ENCODE measurements around the gene RBPJL.

RBPJL gene

GRCh38 chr20:45340951-45341350 is 34.3 kb downstream of the RBPJL start:
- no peak overlapping the region for H3K4me3 ChIP-seq (replicated peaks; ENCODE audit: low read depth, low read length)
- no peak for TF ChIP-seq CTCF (IDR thresholded peaks at IDR 0.05; ENCODE audit: low read length, missing control alignments)
- DNase-seq (ENCODE audit: low read depth): no peak

GRCh38 chr20:45341579-45341938 is 34.9 kb downstream of the RBPJL start:
- TF ChIP-seq CTCF (IDR thresholded peaks at IDR 0.05; ENCODE audit: low read length, missing control alignments): no peak
- H3K4me3 ChIP-seq (replicated peaks; ENCODE audit: low read depth, low read length): no peak overlapping the region
- no peak for DNase-seq (ENCODE audit: low read depth)

GRCh38 chr20:45341939-45342854 is 35.6 kb downstream of the RBPJL start:
- peak; percentile 56 for DNase-seq (ENCODE audit: low read depth)
- TF ChIP-seq CTCF (IDR thresholded peaks at IDR 0.05; ENCODE audit: low read length, missing control alignments): no peak
- H3K4me3 ChIP-seq (replicated peaks; ENCODE audit: low read depth, low read length): peak overlapping the region; percentile 17

- no peak for TF ChIP-seq CTCF (IDR thresholded peaks at IDR 0.05; ENCODE audit: low read length, missing control alignments)
- no peak for DNase-seq (ENCODE audit: low read depth)
- no peak overlapping the region for H3K4me3 ChIP-seq (replicated peaks; ENCODE audit: low read depth, low read length)
Observed at GRCh38 chr20:45342855-45343531, 36.4 kb downstream of the RBPJL start.

GRCh38 chr20:45343532-45344167 is 37.0 kb downstream of the RBPJL start:
- DNase-seq (ENCODE audit: low read depth): no peak
- H3K4me3 ChIP-seq (replicated peaks; ENCODE audit: low read depth, low read length): peak overlapping the region; percentile 26
- TF ChIP-seq CTCF (IDR thresholded peaks at IDR 0.05; ENCODE audit: low read length, missing control alignments): no peak

GRCh38 chr20:45344168-45344860 is 37.7 kb downstream of the RBPJL start:
- DNase-seq (ENCODE audit: low read depth): peak; percentile 89
- TF ChIP-seq CTCF (IDR thresholded peaks at IDR 0.05; ENCODE audit: low read length, missing control alignments): no peak
- H3K4me3 ChIP-seq (replicated peaks; ENCODE audit: low read depth, low read length): peak overlapping the region; percentile 28
